Measurements from ENCODE around the gene TUBA4A. TPM values are rescaled to one million over a fixed set of nuclear protein-coding genes. Genes with fewer than 3 reads are reported as not detected.

TUBA4A gene
- total RNA-seq, 1 experiment from 2014 or later: 7.7 TPM

Other genes starting within 250 kb of the TUBA4A start
- 0.03 TPM in 1 of 2 replicates, not detected in the other for gene CFAP65, start 212.4 kb downstream of the TUBA4A start, total RNA-seq (2014; rRNA removed; shearing (Covaris generic); ENCODE audit: low replicate concordance)
- 0.16 TPM in 1 of 2 replicates, not detected in the other for gene IHH, start 193.0 kb downstream of the TUBA4A start, total RNA-seq (2014; rRNA removed; shearing (Covaris generic); ENCODE audit: low replicate concordance)
- gene NHEJ1, start 93.1 kb downstream of the TUBA4A start, total RNA-seq (2014; rRNA removed; shearing (Covaris generic); ENCODE audit: low replicate concordance): 20.9 and 22.6 TPM in 2 replicates
- not detected in 2 replicates for gene SLC23A3, start 83.9 kb downstream of the TUBA4A start, total RNA-seq (2014; rRNA removed; shearing (Covaris generic); ENCODE audit: low replicate concordance)
- 35.2 and 40.6 TPM in 2 replicates for gene CNPPD1, start 77.0 kb downstream of the TUBA4A start, total RNA-seq (2014; rRNA removed; shearing (Covaris generic); ENCODE audit: low replicate concordance)
- 52.2 and 85.4 TPM in 2 replicates for gene RETREG2, start 75.6 kb downstream of the TUBA4A start, total RNA-seq (2014; rRNA removed; shearing (Covaris generic); ENCODE audit: low replicate concordance)
- gene ZFAND2B, start 47.1 kb downstream of the TUBA4A start, total RNA-seq (2014; rRNA removed; shearing (Covaris generic); ENCODE audit: low replicate concordance): 43.3 and 72.7 TPM in 2 replicates
- 15.5 and 31.7 TPM in 2 replicates for gene ABCB6, start 35.0 kb downstream of the TUBA4A start, total RNA-seq (2014; rRNA removed; shearing (Covaris generic); ENCODE audit: low replicate concordance)
- 74.5 and 90.6 TPM in 2 replicates for gene ATG9A, start 24.3 kb downstream of the TUBA4A start, total RNA-seq (2014; rRNA removed; shearing (Covaris generic); ENCODE audit: low replicate concordance)
- 21.3 and 23.4 TPM in 2 replicates for gene ANKZF1, start 24.1 kb downstream of the TUBA4A start, total RNA-seq (2014; rRNA removed; shearing (Covaris generic); ENCODE audit: low replicate concordance)
- 2.3 and 13.0 TPM in 2 replicates for gene GLB1L, start 8.5 kb downstream of the TUBA4A start, total RNA-seq (2014; rRNA removed; shearing (Covaris generic); ENCODE audit: low replicate concordance)
- 14.4 and 26.0 TPM in 2 replicates for gene STK16, start 8.4 kb downstream of the TUBA4A start, total RNA-seq (2014; rRNA removed; shearing (Covaris generic); ENCODE audit: low replicate concordance)
- gene TUBA4B, start 675 bp downstream of the TUBA4A start, total RNA-seq (2014; rRNA removed; shearing (Covaris generic); ENCODE audit: low replicate concordance): not detected in 2 replicates
- 55.0 and 56.4 TPM in 2 replicates for gene DNAJB2, start 25.4 kb upstream of the TUBA4A start, total RNA-seq (2014; rRNA removed; shearing (Covaris generic); ENCODE audit: low replicate concordance)
- not detected in 2 replicates for gene PTPRN, start 55.5 kb upstream of the TUBA4A start, total RNA-seq (2014; rRNA removed; shearing (Covaris generic); ENCODE audit: low replicate concordance)
- not detected in 2 replicates for gene RESP18, start 78.8 kb upstream of the TUBA4A start, total RNA-seq (2014; rRNA removed; shearing (Covaris generic); ENCODE audit: low replicate concordance)
- gene DNPEP, start 134.0 kb upstream of the TUBA4A start, total RNA-seq (2014; rRNA removed; shearing (Covaris generic); ENCODE audit: low replicate concordance): 56.4 and 73.1 TPM in 2 replicates
- gene DES, start 164.5 kb upstream of the TUBA4A start, total RNA-seq (2014; rRNA removed; shearing (Covaris generic); ENCODE audit: low replicate concordance): 3.8 and 22.6 TPM in 2 replicates
- 11.6 and 12.6 TPM in 2 replicates for gene SPEG, start 180.9 kb upstream of the TUBA4A start, total RNA-seq (2014; rRNA removed; shearing (Covaris generic); ENCODE audit: low replicate concordance)
- gene GMPPA, start 245.0 kb upstream of the TUBA4A start, total RNA-seq (2014; rRNA removed; shearing (Covaris generic); ENCODE audit: low replicate concordance): 61.4 and 89.6 TPM in 2 replicates

All from MG63 (cell line).